Keratinocyte (primary cell): ENCODE measurements around the gene ARHGAP22.

Experiments
- EZH2 ChIP-seq: IDR thresholded peaks from one replicate; pipeline ENCODE4 v1.6.1; 2012; ENCODE audit warnings: inconsistent platforms, mild to moderate bottlenecking, low read length, moderate library complexity
- TF ChIP-seq, protein P1 (sequence below), 3 experiments: IDR thresholded peaks in 1 of 3; conservative IDR thresholded peaks in 1 of 3; optimal IDR thresholded peaks in 1 of 3; 2 replicates in 2 of 3; 3 replicates in 1 of 3; pipeline versions ENCODE3 to v1.5.1; 2011; ENCODE audit warnings: low read length in 3 of 3, mild to moderate bottlenecking in 3 of 3, moderate library complexity in 2 of 3, control low read depth in 1 of 3, inconsistent platforms in 1 of 3; ENCODE audit not compliant: insufficient read depth in 2 of 3; ENCODE audit errors: extremely low read depth in 1 of 3

DNA sequence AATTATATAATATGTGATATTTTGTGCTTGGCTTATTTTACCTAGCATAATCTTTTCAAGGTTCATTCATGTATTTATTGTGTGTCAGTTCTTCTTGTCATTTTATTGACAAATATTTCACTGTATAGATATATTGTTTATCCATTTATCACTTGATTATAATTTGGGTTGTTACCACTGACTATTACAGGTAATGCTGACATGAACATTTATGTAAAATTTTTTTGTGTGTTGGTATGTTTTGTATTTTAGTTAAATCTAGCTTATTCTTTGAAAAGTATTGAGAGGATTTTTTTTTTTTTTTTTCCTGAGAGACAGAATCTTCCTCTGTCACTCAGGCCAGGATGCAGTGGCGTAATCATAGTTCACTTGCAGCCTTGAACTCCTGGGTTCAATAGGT, 190.7 kb downstream of the ARHGAP22 start:
- TF ChIP-seq, protein P1, sequence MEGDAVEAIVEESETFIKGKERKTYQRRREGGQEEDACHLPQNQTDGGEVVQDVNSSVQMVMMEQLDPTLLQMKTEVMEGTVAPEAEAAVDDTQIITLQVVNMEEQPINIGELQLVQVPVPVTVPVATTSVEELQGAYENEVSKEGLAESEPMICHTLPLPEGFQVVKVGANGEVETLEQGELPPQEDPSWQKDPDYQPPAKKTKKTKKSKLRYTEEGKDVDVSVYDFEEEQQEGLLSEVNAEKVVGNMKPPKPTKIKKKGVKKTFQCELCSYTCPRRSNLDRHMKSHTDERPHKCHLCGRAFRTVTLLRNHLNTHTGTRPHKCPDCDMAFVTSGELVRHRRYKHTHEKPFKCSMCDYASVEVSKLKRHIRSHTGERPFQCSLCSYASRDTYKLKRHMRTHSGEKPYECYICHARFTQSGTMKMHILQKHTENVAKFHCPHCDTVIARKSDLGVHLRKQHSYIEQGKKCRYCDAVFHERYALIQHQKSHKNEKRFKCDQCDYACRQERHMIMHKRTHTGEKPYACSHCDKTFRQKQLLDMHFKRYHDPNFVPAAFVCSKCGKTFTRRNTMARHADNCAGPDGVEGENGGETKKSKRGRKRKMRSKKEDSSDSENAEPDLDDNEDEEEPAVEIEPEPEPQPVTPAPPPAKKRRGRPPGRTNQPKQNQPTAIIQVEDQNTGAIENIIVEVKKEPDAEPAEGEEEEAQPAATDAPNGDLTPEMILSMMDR (optimal IDR thresholded peaks at IDR 0.05 in 1 of 3, IDR thresholded peaks at IDR 0.05 in 1 of 3, conservative IDR thresholded peaks at IDR 0.05 in 1 of 3; ENCODE audit: extremely low read depth in 1 of 3, insufficient read depth in 2 of 3, low read length in 3 of 3): no peak
- no peak for TF ChIP-seq EZH2
